GM12878 (cell line): Measurements from ENCODE around the gene OVCA2. TPM values are rescaled to one million over a fixed set of nuclear protein-coding genes. Genes with fewer than 3 reads are reported as not detected.
A peak's percentile ranks its signal among the peaks of the same experiment; 100 is the strongest.

Source experiments
- BCLAF1 ChIP-seq: fragments of 450-650 bp; IDR thresholded peaks from 2 replicates; pipeline ENCODE4 v1.6.1; 2017; ENCODE audit warnings: antibody characterized with exemption, mild to moderate bottlenecking, moderate library complexity
- CTCF ChIP-seq, 3 experiments: IDR thresholded peaks in 2 of 3; conservative IDR thresholded peaks in 1 of 3; 2 replicates each; pipeline ENCODE4 v1.5.1; 2011; ENCODE audit warnings: low read depth in 3 of 3, low read length in 3 of 3, mild to moderate bottlenecking in 3 of 3, control low read depth in 2 of 3, moderate library complexity in 2 of 3, inconsistent platforms in 1 of 3, mixed read lengths in 1 of 3; ENCODE audit not compliant: control insufficient read depth in 2 of 3, insufficient read depth in 1 of 3; ENCODE audit errors: extremely low read depth in 1 of 3
- NR2F1 ChIP-seq: fragments of 450-650 bp; conservative IDR thresholded peaks from 2 replicates; pipeline ENCODE4 v1.6.1; 2017; ENCODE audit warnings: mild to moderate bottlenecking
- POU2F2 ChIP-seq: IDR thresholded peaks from 3 replicates; pipeline ENCODE4 v1.6.1; 2011; ENCODE audit warnings: low read depth, mild to moderate bottlenecking, low read length, borderline replicate concordance
- RAD21 ChIP-seq: IDR thresholded peaks from 2 replicates; pipeline ENCODE4 v1.6.1; 2011; ENCODE audit warnings: mild to moderate bottlenecking, low read depth, low read length, moderate library complexity; ENCODE audit not compliant: insufficient read depth
- SMARCA5 ChIP-seq: fragments of 450-650 bp; IDR thresholded peaks from 2 replicates; pipeline ENCODE4 v1.6.1; 2017; ENCODE audit warnings: mild to moderate bottlenecking
- TAF1 ChIP-seq: IDR thresholded peaks from 2 replicates; pipeline ENCODE4 v1.6.1; 2011; ENCODE audit warnings: mild to moderate bottlenecking, low read depth, low read length, borderline replicate concordance
- TBL1XR1 ChIP-seq: IDR thresholded peaks from 2 replicates; pipeline ENCODE4 v1.6.1; 2012; ENCODE audit warnings: low read depth, low read length, improper control_type of control experiment
- ZSCAN29 ChIP-seq: fragments of 450-650 bp; IDR thresholded peaks from 2 replicates; pipeline ENCODE4 v1.6.1; 2017; ENCODE audit warnings: mild to moderate bottlenecking, moderate library complexity
- polyA plus RNA-seq, 11 experiments: library from polyadenylated mRNA; depleted of rRNA in 4 of 11; unstranded in 6 of 11; stranded (reverse) in 5 of 11; fragments of >200 nt; fragmentation: Nextera tagmentation in 4 of 11; fragmentation: Illumina TruSeq in 1 of 11; extraction: Ambion mirVana in 4 of 11; extraction: Trizol in 1 of 11; gene quantifications; 1 replicate in 1 of 11; 2 replicates in 10 of 11; pipeline versions ENCODE4 v1.2.1 to v1.2.3, GENCODE V29; 2011 to 2016; ENCODE audit warnings: inconsistent platforms in 2 of 11, missing spikeins in 2 of 11, low read depth in 1 of 11
- total RNA-seq, 4 experiments: library from RNA; depleted of rRNA in 3 of 4; stranded (reverse); fragments of >200 nt in 3 of 4; fragmentation: Illumina TruSeq in 1 of 4; extraction: Trizol in 1 of 4; gene quantifications; 2 replicates each; pipeline versions ENCODE4 v1.2.1 to v1.2.3, GENCODE V29; 2013 to 2021
- TF ChIP-seq, protein P1 (sequence below): fragments of 450-650 bp; conservative IDR thresholded peaks from 2 replicates; pipeline ENCODE4 v1.6.1; 2017; ENCODE audit warnings: mild to moderate bottlenecking, moderate library complexity

The OVCA2 gene
- total and polyA plus RNA-seq, 10 of the 15 experiments (the other 5 are each of a cell fraction or from before 2014, with no cell fraction given) = 6.1 to 75.3 (median 40.7) TPM

DNA sequence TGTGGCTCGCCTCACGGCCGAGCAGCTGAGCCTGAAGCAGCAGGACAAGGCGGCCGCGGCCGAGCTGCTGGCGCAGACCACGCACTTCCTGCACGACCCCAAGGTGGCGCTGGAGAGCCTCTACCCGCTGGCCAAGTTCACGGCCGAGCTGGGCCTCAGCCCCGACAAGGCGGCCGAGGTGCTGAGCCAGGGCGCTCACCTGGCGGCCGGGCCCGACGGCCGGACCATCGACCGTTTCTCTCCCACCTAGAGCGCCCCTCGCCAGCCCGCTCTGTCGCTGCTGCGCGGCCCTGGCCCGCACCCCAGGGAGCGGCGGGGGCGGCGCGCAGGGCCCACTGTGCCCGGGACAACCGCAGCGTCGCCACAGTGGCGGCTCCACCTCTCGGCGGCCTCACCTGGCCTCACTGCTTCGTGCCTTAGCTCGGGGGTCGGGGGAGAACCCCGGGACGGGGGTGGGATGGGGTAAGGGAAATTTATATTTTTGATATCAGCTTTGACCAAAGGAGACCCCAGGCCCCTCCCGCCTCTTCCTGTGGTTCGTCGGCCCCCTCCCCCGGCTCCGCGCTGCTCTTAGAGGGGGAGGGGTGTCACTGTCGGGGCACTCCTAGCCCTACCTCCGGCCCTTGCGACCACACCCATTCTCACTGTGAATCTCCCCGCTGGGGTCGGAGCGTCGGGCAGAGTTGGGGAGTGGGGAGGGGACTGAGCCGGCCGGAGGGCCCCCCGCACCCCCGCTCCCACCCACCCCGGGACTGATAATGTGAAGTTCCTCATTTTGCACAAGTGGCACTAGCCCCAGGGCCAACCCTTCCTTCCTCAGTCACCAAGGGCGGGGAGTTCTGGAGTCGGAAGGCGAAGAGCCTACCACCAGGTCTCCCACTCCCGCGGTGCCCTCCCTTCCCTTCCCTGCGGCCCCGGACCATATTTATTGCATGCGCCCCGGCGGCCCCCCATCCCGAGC lies 17.0 kb downstream of the OVCA2 start (continued):
- TF ChIP-seq, protein P1, sequence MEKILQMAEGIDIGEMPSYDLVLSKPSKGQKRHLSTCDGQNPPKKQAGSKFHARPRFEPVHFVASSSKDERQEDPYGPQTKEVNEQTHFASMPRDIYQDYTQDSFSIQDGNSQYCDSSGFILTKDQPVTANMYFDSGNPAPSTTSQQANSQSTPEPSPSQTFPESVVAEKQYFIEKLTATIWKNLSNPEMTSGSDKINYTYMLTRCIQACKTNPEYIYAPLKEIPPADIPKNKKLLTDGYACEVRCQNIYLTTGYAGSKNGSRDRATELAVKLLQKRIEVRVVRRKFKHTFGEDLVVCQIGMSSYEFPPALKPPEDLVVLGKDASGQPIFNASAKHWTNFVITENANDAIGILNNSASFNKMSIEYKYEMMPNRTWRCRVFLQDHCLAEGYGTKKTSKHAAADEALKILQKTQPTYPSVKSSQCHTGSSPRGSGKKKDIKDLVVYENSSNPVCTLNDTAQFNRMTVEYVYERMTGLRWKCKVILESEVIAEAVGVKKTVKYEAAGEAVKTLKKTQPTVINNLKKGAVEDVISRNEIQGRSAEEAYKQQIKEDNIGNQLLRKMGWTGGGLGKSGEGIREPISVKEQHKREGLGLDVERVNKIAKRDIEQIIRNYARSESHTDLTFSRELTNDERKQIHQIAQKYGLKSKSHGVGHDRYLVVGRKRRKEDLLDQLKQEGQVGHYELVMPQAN = peak; percentile 47; the same call in 1 of the 2 replicates
- no peak for TF ChIP-seq TAF1
- peak; percentile 14; the same call in 1 of the 3 replicates for TF ChIP-seq POU2F2
- peak; percentile 42; the same call in 1 of the 2 replicates for TF ChIP-seq TBL1XR1
- TF ChIP-seq NR2F1 = peak; percentile 67
- peak; percentile 72 to 90 (median 88); a peak in 5 of 6 replicates for TF ChIP-seq CTCF (IDR thresholded peaks at IDR 0.05 in 2 of 3, conservative IDR thresholded peaks at IDR 0.05 in 1 of 3; ENCODE audit: control insufficient read depth in 2 of 3, extremely low read depth in 1 of 3, insufficient read depth in 1 of 3, low read depth in 3 of 3, low read length in 3 of 3)
- TF ChIP-seq SMARCA5 = peak; percentile 97
- TF ChIP-seq RAD21 = peak; percentile 62
- TF ChIP-seq BCLAF1 = 0 out of 2 replicates have a peak, but pooled peaks have one; percentile 3
- 0 out of 2 replicates have a peak, but pooled peaks have one; percentile 19 for TF ChIP-seq ZSCAN29
- TF ChIP-seq, all 136 proteins: peak for 29
